Left ventricle myocardium inferior (tissue), 1 donor: ENCODE measurements around the gene NT5DC4. TPM values are rescaled to one million over a fixed set of nuclear protein-coding genes. Genes with fewer than 3 reads are reported as not detected.

Experiments
- DNase-seq: peaks from one replicate; pipeline ENCODE4 v3.0.0-alpha.2; 2020
- H3K27ac ChIP-seq: fragments of 200-600 bp; replicated peaks from 2 replicates; pipeline ENCODE4 v1.8.0; 2021
- H3K27me3 ChIP-seq: fragments of 200-600 bp; 2 replicates; pipeline ENCODE4 v1.8.0; 2021; ENCODE audit warnings: low read depth
- H3K36me3 ChIP-seq: fragments of 200-600 bp; 2 replicates; pipeline ENCODE4 v1.8.0; 2021
- H3K4me1 ChIP-seq: fragments of 200-600 bp; 2 replicates; pipeline ENCODE4 v1.8.0; 2021
- H3K4me3 ChIP-seq: fragments of 200-600 bp; 2 replicates; pipeline ENCODE4 v1.8.0; 2021; ENCODE audit warnings: mild to moderate bottlenecking, moderate library complexity
- H3K9me3 ChIP-seq: fragments of 200-600 bp; replicated peaks from 2 replicates; pipeline ENCODE4 v1.8.0; 2021
- CTCF ChIP-seq: fragments of 200-600 bp; IDR thresholded peaks from 2 replicates; pipeline ENCODE4 v1.8.0; 2021; ENCODE audit warnings: antibody characterized with exemption, mild to moderate bottlenecking, borderline replicate concordance
- intact Hi-C: fragments of 100-400 bp; cut with micrococcal nuclease; formaldehyde crosslinking; loops from one replicate; pipeline ENCODE4 v1.11.0; 2022
- total RNA-seq: library from RNA; stranded (reverse); fragmentation: NEBNext Ultra II Directional; extraction: Animal tissue kit (Norgen Biotek cat#: 25700); gene quantifications from one replicate; pipeline ENCODE4 v1.2.1, GENCODE V29; 2021
- donor health status: DM: no; HTN: yes; CAD: no; lungs with severe emphysema.

The NT5DC4 gene
- total RNA-seq, 1 donor from 2014 or later: not detected

GRCh38 chr2:112772911-112773475, 52.2 kb downstream of the NT5DC4 start:
- Histone ChIP-seq H3K27ac (no peak overlapping the region), H3K4me1 (no peaks in the 10 kb centered on the region), H3K27me3 (no peaks in the 10 kb centered on the region), H3K36me3 (no peaks in the 10 kb centered on the region), H3K9me3 (no peaks in the 10 kb centered on the region), H3K4me3 (no peak overlapping the region)
- intact Hi-C loops: no loop called here
- no peak for DNase-seq
- no peak for TF ChIP-seq CTCF

GRCh38 chr2:112773556-112773955, 52.7 kb downstream of the NT5DC4 start:
- Histone ChIP-seq H3K27ac (no peak overlapping the region), H3K4me3 (no peak overlapping the region), H3K36me3 (no peaks in the 10 kb centered on the region), H3K27me3 (no peaks in the 10 kb centered on the region), H3K4me1 (no peaks in the 10 kb centered on the region), H3K9me3 (no peaks in the 10 kb centered on the region)
- TF ChIP-seq CTCF: no peak
- intact Hi-C loops: no loop called here
- DNase-seq: no peak

- intact Hi-C loops: no loop called here
- H3K4me3 ChIP-seq: no peak overlapping the region
- no peak overlapping the region for H3K27ac ChIP-seq
- no peaks in the 10 kb centered on the region for H3K27me3 ChIP-seq
- H3K36me3 ChIP-seq: no peaks in the 10 kb centered on the region
- no peak for TF ChIP-seq CTCF
- H3K4me1 ChIP-seq: no peaks in the 10 kb centered on the region
- H3K9me3 ChIP-seq: no peaks in the 10 kb centered on the region
- no peak for DNase-seq
Observed at GRCh38 chr2:112774536-112775285, 53.9 kb downstream of the NT5DC4 start.

- H3K27ac ChIP-seq: no peak overlapping the region
- no peaks in the 10 kb centered on the region for H3K36me3 ChIP-seq
- intact Hi-C loops: no loop called here
- H3K4me1 ChIP-seq: no peaks in the 10 kb centered on the region
- TF ChIP-seq CTCF: no peak
- H3K9me3 ChIP-seq: no peaks in the 10 kb centered on the region
- no peak for DNase-seq
- H3K27me3 ChIP-seq: no peaks in the 10 kb centered on the region
- no peak overlapping the region for H3K4me3 ChIP-seq
Observed at GRCh38 chr2:112776113-112776512, 55.3 kb downstream of the NT5DC4 start.

- H3K27ac ChIP-seq: no peak overlapping the region
- H3K27me3 ChIP-seq: no peaks in the 10 kb centered on the region
- no peak for DNase-seq
- no peaks in the 10 kb centered on the region for H3K4me1 ChIP-seq
- H3K9me3 ChIP-seq: no peaks in the 10 kb centered on the region
- intact Hi-C loops: no loop called here
- TF ChIP-seq CTCF: no peak
- H3K4me3 ChIP-seq: no peak overlapping the region
- H3K36me3 ChIP-seq: no peaks in the 10 kb centered on the region
Observed at GRCh38 chr2:112777036-112777435, 56.2 kb downstream of the NT5DC4 start.
